Measurements from ENCODE around the gene SCUBE2.

DNA sequence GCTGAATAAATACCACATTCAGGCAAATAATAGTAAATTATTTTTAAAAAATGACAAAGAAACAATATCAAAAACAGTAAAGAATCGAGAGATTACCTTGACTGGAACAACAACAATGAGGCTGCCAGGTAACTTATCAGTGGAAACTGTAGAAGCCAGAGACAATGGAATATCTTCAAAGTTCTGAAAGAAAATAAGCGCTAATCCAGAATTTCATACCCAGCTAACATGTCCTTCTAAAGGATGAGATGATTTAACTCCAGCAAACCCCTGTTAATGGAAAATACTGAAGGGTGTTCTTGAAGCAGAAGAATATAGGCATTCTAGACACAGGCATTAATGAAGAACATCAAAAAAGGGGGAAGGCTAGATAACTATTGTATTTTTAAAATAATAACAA, 20.7 kb upstream of the SCUBE2 start:
- TF ChIP-seq TAF1 (IDR thresholded peaks at IDR 0.05; ENCODE audit: borderline replicate concordance, low read depth, low read length) (no peak), EP300 (IDR thresholded peaks at IDR 0.05; ENCODE audit: borderline replicate concordance in 1 of 2, low read depth in 1 of 2, low read length in 1 of 2) (no peak), YY1 (IDR thresholded peaks at IDR 0.05; ENCODE audit: low read depth) (no peak)
- TF ChIP-seq, protein P1, sequence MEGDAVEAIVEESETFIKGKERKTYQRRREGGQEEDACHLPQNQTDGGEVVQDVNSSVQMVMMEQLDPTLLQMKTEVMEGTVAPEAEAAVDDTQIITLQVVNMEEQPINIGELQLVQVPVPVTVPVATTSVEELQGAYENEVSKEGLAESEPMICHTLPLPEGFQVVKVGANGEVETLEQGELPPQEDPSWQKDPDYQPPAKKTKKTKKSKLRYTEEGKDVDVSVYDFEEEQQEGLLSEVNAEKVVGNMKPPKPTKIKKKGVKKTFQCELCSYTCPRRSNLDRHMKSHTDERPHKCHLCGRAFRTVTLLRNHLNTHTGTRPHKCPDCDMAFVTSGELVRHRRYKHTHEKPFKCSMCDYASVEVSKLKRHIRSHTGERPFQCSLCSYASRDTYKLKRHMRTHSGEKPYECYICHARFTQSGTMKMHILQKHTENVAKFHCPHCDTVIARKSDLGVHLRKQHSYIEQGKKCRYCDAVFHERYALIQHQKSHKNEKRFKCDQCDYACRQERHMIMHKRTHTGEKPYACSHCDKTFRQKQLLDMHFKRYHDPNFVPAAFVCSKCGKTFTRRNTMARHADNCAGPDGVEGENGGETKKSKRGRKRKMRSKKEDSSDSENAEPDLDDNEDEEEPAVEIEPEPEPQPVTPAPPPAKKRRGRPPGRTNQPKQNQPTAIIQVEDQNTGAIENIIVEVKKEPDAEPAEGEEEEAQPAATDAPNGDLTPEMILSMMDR (IDR thresholded peaks at IDR 0.05): no peak
- TF ChIP-seq, protein P2, sequence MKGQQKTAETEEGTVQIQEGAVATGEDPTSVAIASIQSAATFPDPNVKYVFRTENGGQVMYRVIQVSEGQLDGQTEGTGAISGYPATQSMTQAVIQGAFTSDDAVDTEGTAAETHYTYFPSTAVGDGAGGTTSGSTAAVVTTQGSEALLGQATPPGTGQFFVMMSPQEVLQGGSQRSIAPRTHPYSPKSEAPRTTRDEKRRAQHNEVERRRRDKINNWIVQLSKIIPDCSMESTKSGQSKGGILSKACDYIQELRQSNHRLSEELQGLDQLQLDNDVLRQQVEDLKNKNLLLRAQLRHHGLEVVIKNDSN (IDR thresholded peaks at IDR 0.05; ENCODE audit: borderline replicate concordance, low read depth): no peak

Measured in SK-N-SH (cell line).